ENCODE results near the gene CUX1. TPM values are rescaled to one million over a fixed set of nuclear protein-coding genes. Genes with fewer than 3 reads are reported as not detected.

Gene CUX1
- total RNA-seq, 1 donor from 2014 or later, result 50.6 TPM

DNA sequence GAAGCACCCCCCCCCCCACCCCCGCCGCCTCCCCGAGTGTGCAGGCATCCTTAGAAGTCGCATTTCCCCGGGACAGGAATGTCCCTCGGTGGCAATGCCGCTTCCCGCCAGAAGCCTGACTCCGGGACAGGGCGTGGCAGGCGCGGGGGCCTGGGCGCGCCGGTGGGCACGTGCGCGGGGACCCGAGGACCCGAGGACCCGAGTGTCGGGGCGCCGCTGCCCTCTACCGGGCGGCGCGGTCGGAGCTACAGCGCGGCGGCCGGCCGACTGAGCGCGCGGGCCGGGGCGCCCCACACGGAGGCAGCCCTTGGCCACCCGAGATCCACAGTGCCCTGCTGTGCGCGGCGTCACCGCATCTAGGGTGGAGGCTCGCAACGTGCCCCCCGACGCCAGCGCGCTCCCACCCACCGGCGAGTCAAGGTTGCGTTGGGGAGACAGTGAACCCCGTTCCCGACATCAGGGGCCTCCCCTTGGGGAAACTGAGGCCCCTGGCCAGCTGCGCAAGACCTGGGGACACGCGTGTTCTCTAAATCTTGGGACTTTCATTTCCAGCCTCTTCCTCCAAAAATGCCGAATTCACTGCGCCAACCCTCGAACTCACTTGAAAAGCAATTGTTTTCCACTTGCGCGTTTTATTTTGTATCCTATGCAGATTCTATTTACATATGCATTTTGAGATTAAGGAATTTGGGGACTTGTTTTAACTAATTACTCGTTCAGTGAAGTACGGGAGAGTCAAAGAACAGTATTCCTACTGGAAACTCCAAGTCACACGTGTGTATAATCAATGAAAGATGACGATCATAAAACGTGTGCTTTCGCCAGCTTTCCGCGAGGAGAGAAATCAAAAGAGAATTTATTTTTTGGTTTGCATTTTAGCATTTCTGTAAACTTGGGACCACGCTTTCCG, 3.1 kb upstream of the CUX1 start:
- H3K9ac ChIP-seq (ENCODE audit: low read length), result peak overlapping the region; percentile 52
- H3K4me3 Mint-ChIP-seq (ENCODE audit: unreplicated experiment), result peak overlapping the region; percentile 86
- H3K4me3 ChIP-seq (ENCODE audit: insufficient read depth, low read depth, low read length), result peak overlapping the region; percentile 62
- H3K36me3 ChIP-seq (ENCODE audit: insufficient read depth, low read length), result no peaks in the 10 kb centered on the region
- peaks cover 2% of the 10 kb centered on the region for H3K27me3 Mint-ChIP-seq (ENCODE audit: low read depth, unreplicated experiment)
- H3K27me3 ChIP-seq (ENCODE audit: insufficient read depth, low read length), result peaks cover 7% of the 10 kb centered on the region
- DNase-seq (ENCODE audit: low read depth) (no peak), FAIRE-seq (no peak)
- H3K9me3 Mint-ChIP-seq (ENCODE audit: unreplicated experiment), result no peaks in the 10 kb centered on the region
- H3K9me3 ChIP-seq (ENCODE audit: insufficient read depth, low read depth, low read length), result no peaks in the 10 kb centered on the region
- TF ChIP-seq EZH2 (IDR thresholded peaks at IDR 0.05; ENCODE audit: insufficient read depth, low read length), result peak; percentile 13
- TF ChIP-seq, protein P1, sequence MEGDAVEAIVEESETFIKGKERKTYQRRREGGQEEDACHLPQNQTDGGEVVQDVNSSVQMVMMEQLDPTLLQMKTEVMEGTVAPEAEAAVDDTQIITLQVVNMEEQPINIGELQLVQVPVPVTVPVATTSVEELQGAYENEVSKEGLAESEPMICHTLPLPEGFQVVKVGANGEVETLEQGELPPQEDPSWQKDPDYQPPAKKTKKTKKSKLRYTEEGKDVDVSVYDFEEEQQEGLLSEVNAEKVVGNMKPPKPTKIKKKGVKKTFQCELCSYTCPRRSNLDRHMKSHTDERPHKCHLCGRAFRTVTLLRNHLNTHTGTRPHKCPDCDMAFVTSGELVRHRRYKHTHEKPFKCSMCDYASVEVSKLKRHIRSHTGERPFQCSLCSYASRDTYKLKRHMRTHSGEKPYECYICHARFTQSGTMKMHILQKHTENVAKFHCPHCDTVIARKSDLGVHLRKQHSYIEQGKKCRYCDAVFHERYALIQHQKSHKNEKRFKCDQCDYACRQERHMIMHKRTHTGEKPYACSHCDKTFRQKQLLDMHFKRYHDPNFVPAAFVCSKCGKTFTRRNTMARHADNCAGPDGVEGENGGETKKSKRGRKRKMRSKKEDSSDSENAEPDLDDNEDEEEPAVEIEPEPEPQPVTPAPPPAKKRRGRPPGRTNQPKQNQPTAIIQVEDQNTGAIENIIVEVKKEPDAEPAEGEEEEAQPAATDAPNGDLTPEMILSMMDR (IDR thresholded peaks at IDR 0.05; ENCODE audit: insufficient read depth, low read depth, low read length), result no peak
- H3K4me2 ChIP-seq (ENCODE audit: low read length), result peak overlapping the region; percentile 88
- peak overlapping the region; percentile 20 for H3K27ac Mint-ChIP-seq (ENCODE audit: unreplicated experiment)
- H3K79me2 ChIP-seq (ENCODE audit: insufficient read depth, low read length), result peaks cover 25% of the 10 kb centered on the region
- no peak overlapping the region for H3K27ac ChIP-seq (ENCODE audit: low read depth, low read length)
- no peaks in the 10 kb centered on the region for H3K36me3 Mint-ChIP-seq (ENCODE audit: low read depth, unreplicated experiment)
- H3K4me1 ChIP-seq (ENCODE audit: insufficient read depth, low read length), result peaks cover 9% of the 10 kb centered on the region
- H4K20me1 ChIP-seq (ENCODE audit: insufficient read depth, low read length), result peaks cover 20% of the 10 kb centered on the region
- H3K4me1 Mint-ChIP-seq (ENCODE audit: low read depth, unreplicated experiment), result peaks cover 11% of the 10 kb centered on the region
- H2AFZ ChIP-seq (ENCODE audit: low read depth, low read length), result peak overlapping the region; percentile 76

DNA sequence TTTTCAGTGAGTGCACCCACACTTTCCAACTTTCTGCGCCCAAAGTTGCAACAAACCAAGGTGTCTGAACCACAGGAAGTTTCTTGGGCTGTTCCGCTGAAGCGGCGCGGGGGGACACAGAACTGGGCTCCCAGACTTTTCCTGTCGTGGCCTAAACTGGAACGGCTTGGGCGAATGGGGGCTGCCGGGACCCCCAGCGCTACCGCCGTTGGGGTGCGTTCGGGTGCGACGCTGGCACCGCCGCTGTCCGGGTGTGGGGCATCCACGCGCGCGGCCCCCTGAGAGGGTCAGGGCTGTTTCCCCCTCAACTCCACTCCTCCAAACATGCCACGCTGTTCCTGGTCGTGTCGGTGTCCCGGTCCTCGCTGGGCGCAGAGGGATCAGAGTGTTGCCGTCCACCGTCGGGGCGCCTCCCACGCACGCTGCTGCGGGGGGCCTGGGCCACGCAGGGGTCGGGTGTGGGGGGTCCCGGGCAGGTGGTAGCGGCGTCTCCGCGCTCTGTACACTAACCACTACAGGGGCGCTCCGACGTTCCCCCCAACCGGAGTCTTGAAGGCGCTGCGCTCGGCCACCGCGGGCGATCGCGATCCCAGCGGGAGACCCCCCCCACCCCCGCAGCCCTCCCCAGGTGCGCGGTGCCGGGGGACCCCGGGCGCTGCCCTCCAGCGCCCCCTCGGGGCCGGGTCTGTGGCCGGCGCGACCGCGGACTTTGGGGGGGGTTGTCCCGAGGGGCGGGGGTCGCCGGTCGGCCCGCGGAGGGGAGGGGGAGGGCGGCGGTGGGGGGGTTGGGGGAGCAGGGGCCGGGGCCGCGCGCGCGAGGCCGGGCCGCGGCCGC, 2.2 kb upstream of the CUX1 start:
- Histone ChIP-seq H3K27me3 (ENCODE audit: insufficient read depth, low read length) (peaks cover 7% of the 10 kb centered on the region), H3K9ac (ENCODE audit: low read length) (peak overlapping the region; percentile 84), H3K4me1 (ENCODE audit: insufficient read depth, low read length) (peaks cover 9% of the 10 kb centered on the region), H3K9me3 (ENCODE audit: insufficient read depth, low read depth, low read length) (no peaks in the 10 kb centered on the region), H3K4me3 (ENCODE audit: insufficient read depth, low read depth, low read length) (peak overlapping the region; percentile 62), H3K36me3 (ENCODE audit: insufficient read depth, low read length) (no peaks in the 10 kb centered on the region), H4K20me1 (ENCODE audit: insufficient read depth, low read length) (peaks cover 29% of the 10 kb centered on the region), H2AFZ (ENCODE audit: low read depth, low read length) (peak overlapping the region; percentile 76), H3K27ac (ENCODE audit: low read depth, low read length) (peak overlapping the region; percentile 71), H3K4me2 (ENCODE audit: low read length) (peak overlapping the region; percentile 88), H3K79me2 (ENCODE audit: insufficient read depth, low read length) (peaks cover 33% of the 10 kb centered on the region)
- no peak for DNase-seq (ENCODE audit: low read depth)
- peaks cover 2% of the 10 kb centered on the region for H3K27me3 Mint-ChIP-seq (ENCODE audit: low read depth, unreplicated experiment)
- TF ChIP-seq, protein P1 (IDR thresholded peaks at IDR 0.05; ENCODE audit: insufficient read depth, low read depth, low read length), result no peak
- TF ChIP-seq EZH2 (IDR thresholded peaks at IDR 0.05; ENCODE audit: insufficient read depth, low read length), result peak; percentile 10
- H3K4me3 Mint-ChIP-seq (ENCODE audit: unreplicated experiment), result peak overlapping the region; percentile 86
- H3K27ac Mint-ChIP-seq (ENCODE audit: unreplicated experiment), result peak overlapping the region; percentile 20
- H3K9me3 Mint-ChIP-seq (ENCODE audit: unreplicated experiment), result no peaks in the 10 kb centered on the region
- FAIRE-seq, result no peak
- no peaks in the 10 kb centered on the region for H3K36me3 Mint-ChIP-seq (ENCODE audit: low read depth, unreplicated experiment)
- H3K4me1 Mint-ChIP-seq (ENCODE audit: low read depth, unreplicated experiment), result peaks cover 11% of the 10 kb centered on the region

All from astrocyte (in vitro differentiated cells and primary cell).